WI38 (cell line): ENCODE data around the gene GLIPR2.
"Not testable (repeated sequence)": the region's sequence is repeated elsewhere in the genome, so short reads cannot be mapped to it uniquely, and the experiment has no call there.

Experiments used
- H3K4me3 ChIP-seq: 2 replicates; pipeline ENCODE4 v1.5.1; 2011; ENCODE audit warnings: low read depth, mild to moderate bottlenecking, control low read depth, low read length
- CTCF ChIP-seq: IDR thresholded peaks from 2 replicates; pipeline ENCODE4 v1.5.1; 2012; ENCODE audit warnings: low read depth, mild to moderate bottlenecking, control low read depth, low read length

GLIPR2 gene

DNA sequence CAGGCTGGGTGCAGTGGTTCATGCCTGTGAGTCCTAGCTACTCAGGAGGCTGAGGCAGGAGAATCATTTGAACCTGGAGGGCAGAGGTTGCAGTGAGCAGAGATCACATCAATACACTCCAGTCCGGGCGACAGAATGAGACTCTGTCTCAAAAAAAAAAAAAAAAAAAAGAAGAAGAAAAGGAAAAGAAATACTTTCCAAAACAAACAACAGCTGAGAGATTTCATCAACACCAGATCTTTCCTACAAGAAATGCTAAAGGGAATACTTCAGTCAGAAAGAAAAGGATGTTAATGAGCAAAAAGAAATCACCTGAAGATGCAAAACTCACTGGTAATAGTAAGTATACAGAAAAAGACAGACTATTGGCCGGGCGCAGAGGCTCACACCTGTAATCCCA is 41.0 kb downstream of the GLIPR2 start:
- no peak overlapping the region for H3K4me3 ChIP-seq
- no peak for TF ChIP-seq CTCF

GRCh38 chr9:36180243-36180642 is 43.7 kb downstream of the GLIPR2 start:
- not testable (repeated sequence) for H3K4me3 ChIP-seq

DNA sequence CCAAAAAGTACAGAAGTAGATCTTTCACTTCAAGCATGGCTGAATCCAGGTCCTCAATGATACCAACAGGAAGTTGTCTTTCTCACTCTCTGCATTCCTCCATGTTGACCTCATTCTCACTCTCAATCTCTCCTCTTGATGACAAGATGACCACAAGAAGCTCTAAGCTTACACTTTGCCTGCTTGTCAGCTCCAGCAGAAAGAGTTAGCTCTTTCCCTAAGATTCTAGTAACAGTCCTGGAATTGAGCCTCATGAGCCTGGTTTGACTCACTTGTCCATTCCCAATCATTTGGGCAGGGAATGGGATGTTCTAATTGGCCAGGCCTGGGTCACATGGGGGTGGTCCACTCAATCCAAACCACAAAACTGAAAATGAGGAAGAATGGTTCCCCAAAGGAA is 50.9 kb downstream of the GLIPR2 start:
- no peak overlapping the region for H3K4me3 ChIP-seq
- no peak for TF ChIP-seq CTCF

GRCh38 chr9:36188212-36188611 is 51.7 kb downstream of the GLIPR2 start:
- no peak for TF ChIP-seq CTCF
- H3K4me3 ChIP-seq = no peak overlapping the region

- H3K4me3 ChIP-seq = peak overlapping the region; percentile 80
- TF ChIP-seq CTCF = no peak
Observed at GRCh38 chr9:36189976-36190375, 53.4 kb downstream of the GLIPR2 start.

GRCh38 chr9:36190388-36191289 is 54.1 kb downstream of the GLIPR2 start, which contains the start of gene CLTA:
CLTA (plus strand) TSS chr9:36190921; CDS start chr9:36191057, 136 bp downstream.
- peak; percentile 49 for TF ChIP-seq CTCF
- H3K4me3 ChIP-seq = peak within 1 kb of the TSS; percentile 80

- TF ChIP-seq CTCF = no peak
Observed at GRCh38 chr9:36191290-36191645, 54.7 kb downstream of the GLIPR2 start.

GRCh38 chr9:36191686-36192085 is 55.2 kb downstream of the GLIPR2 start:
- H3K4me3 ChIP-seq = peak overlapping the region; percentile 80
- TF ChIP-seq CTCF = no peak

More at GRCh38 chr9:36191290-36191645, 54.7 kb downstream of the GLIPR2 start:
- peak overlapping the region; percentile 80 for H3K4me3 ChIP-seq
